DMS153 (cell line): ENCODE data around the gene CCZ1.
"Not testable (repeated sequence)": the region's sequence is repeated elsewhere in the genome, so short reads cannot be mapped to it uniquely, and the experiment has no call there.

ENCODE experiments used
- DNase-seq: peaks from one replicate; lab custom pipeline; 2025; lab: John Stamatoyannopoulos, UW

The CCZ1 gene

DNA sequence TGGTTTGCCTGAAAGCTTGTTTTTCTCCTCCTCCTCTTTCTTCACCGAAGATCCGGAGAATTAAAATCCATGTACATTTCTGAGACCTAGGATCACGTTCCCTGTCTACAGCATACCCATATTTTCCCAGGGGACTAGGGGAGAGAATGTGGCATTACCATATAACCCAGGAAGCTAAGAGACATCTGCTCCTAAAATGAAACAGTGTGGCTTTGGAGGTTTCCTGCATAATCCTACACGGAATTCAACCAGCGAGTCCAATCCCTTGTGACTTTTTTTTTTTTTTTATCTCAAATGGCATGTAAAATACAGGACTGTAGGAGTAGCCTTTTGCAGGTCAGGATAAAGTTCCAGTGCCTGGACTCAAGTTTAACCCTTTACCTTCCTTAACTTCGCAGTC, 10.3 kb downstream of the CCZ1 start:
- not testable (repeated sequence) for DNase-seq

DNA sequence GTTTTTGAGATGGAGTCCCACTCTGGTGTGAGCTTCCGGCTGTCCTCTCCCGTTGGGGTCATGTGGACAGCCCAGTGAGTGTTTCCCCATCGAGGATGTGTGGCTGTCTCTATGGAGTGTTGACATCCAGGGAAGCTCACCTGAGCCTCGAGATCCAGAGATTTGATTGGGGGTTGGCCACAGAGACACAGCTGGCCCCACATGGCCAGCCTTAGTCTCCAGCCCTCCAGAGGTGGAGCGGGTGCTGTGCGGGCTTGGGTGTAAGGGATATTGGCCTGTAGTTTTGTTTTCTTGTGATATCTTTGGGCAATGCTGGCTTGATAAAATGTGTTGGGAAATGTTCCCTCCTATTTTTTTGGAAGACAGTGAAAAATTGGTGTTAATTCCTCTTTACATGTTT, 18.0 kb downstream of the CCZ1 start:
- DNase-seq: not testable (repeated sequence)

- DNase-seq: not testable (repeated sequence)
These were observed 25.6 kb downstream of the CCZ1 start for GRCh38 chr7:5924180-5924579.

GRCh38 chr7:5924630-5925029, 26.1 kb downstream of the CCZ1 start:
- DNase-seq: not testable (repeated sequence)

DNA sequence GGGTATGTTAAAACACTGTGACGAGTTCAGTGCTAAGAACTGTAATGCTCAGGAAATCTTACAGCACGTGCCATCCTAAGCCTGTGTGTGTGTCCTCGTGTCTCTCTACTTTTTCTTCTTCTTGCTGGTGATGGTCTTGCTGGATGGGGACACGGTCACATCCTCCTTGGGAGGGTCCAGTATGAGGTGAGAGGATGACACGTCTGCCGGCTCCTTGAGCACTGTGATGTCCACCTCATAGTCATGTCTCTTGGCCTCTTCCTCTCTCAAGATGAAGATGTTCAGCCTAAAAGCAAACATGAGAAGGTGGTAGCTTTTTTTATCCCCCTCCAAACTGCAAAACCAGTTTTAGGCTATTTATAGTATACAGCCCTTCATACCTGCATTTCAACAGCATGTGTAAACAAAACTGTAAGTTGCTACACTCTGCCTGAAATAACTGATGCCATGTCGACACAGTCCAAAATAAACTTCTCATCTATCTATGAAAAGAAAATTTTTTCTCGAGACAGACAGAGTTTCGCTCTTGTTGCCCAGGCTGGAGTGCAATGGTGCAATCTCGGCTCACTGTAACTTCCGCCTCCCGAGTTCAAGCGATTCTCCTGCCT, 27.8 kb downstream of the CCZ1 start:
- not testable (repeated sequence) for DNase-seq

- not testable (repeated sequence) for DNase-seq
These were observed 31.8 kb downstream of the CCZ1 start for GRCh38 chr7:5930290-5930689.

DNA sequence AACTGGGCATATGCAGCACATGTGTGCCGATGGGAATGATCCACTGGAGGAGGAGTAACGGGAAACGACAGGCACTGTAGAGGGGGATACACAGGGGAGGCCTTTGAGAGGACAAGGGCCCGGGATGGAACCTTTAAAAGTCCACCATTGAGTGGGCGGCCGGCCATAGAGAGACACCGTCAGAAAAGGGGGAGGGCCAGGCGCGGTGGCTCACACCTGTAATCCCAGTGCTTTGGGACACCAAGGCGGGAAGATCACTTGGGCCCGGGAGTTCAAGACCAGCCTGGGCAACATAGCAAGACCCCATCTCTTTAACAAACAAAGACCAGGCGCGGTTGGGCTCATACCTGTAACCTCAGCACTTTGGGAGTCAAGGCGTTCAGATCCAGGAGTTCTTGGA, 32.7 kb downstream of the CCZ1 start:
- DNase-seq: not testable (repeated sequence)

GRCh38 chr7:5931905-5932644, 33.5 kb downstream of the CCZ1 start:
- DNase-seq: not testable (repeated sequence)

- DNase-seq: not testable (repeated sequence)
These were observed 36.5 kb downstream of the CCZ1 start for GRCh38 chr7:5934945-5935450.

GRCh38 chr7:5963205-5963604, 64.7 kb downstream of the CCZ1 start:
- not testable (repeated sequence) for DNase-seq

- DNase-seq: not testable (repeated sequence)
These were observed 65.3 kb downstream of the CCZ1 start for GRCh38 chr7:5963810-5964209.

- DNase-seq: not testable (repeated sequence)
These were observed 71.9 kb downstream of the CCZ1 start, which contains the start of gene RSPH10B for GRCh38 chr7:5970347-5970911. Gene RSPH10B (minus strand): TSS chr7:5970689. CDS start chr7:5967116, 3,573 bp downstream.

DNA sequence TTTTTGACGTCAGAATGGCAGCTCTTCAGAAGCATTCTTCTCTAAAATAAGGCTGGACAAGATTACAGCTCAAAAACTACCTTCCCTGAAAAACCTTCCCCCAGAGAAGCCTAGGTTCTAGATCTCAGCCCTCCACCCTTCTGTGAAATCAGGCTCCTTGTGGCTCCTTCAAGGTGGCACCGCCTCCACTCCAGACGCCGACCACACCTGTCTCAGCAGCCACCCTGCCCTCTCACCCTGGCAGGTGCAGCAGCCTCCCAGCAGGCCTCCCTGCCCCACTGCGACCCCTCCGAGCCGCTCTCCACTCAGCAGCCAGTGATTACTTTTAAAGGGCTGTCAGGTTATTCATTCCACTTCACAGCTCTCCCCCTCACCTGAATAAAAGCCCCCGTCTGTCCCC, 75.0 kb downstream of the CCZ1 start:
- DNase-seq: not testable (repeated sequence)
